HG03060 (cell line): ENCODE results near the gene TRAPPC2.

Experiments used
- ATAC-seq: cut with Tn5 transposase; IDR thresholded peaks from one replicate; pipeline ENCODE4 v1.9.1; 2021; ENCODE audit warnings: low read depth, moderate number of reproducible peaks; ENCODE audit not compliant: unreplicated experiment

The TRAPPC2 gene

DNA sequence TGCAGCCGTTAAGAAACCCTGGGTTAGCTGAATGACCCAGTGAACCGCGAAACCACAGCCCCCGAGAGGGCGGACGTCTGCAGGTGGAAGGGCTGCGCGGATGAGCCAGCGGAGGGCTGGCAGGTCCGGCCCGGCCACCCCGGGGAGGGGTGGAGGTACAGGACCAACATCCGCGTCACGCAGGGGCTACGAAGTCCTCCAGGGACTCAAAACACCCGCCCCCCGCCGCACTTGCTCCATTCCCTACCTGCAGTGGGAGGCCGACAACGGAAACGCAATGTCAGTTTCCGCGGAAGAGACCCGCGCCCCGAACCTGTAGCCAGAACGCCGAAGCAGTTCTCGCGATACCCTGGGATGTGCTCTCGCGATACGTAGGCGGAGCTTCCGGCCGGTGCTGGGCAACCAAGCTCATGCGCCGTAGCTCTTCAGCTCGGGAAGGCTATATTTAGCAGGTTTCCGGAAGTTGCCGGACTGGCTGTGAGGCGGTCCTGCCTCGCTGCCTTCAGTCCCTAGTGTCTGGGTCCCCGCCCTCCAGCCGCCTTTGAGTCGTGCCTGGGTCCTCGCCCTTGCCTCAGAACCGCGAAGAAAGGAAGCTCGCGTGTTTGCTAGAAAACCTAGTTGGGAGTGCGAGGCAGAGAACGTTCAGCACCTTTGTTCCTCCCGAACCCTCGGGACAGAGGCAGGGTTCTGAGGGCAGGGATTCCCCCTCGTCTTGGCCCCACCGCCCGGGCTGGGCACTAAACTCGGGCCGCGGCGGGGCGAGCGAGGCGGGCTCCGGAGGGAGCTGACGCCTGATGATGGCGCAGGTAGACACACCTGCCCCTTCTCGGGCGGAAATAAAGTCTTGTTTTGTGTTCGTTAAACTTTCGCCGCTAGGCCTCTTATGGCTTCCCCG is at the start of gene TRAPPC2, which contains the start of gene OFD1:
Gene TRAPPC2 (minus strand): TSS at position 343 of the 895 bp plus-strand sequence. CDS start 14,657 bp downstream, outside the sequence.
Gene OFD1 (plus strand): TSS at position 471 of the 895 bp plus-strand sequence. CDS start 324 bp downstream, at position 795.
- peak; percentile 85 for ATAC-seq

DNA sequence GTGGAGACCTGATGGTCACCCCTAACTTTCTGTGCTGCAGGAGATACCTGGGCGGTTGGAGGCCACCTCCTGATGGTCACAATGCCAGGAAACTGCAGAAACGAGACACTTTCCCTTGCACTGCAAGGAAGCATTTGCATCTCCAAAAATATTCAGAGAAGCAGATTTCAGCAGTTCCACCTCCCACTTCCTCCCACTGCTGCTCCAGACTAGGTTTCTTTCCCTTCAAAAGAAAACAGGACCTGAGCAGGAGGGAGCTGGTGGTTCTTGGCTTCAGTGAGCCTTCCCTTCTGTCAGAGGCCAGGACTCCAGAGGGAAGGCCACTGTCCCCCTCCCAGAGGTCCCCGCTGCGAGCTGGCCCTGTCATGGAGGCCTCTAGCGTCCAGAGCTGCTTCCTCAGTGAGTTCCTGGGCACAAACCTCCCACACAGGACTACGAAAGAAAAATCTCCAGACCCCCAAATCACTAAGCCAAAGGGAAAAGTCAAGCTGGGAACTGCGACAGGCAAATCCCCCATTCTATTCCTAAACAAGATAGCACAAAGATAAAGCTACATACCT is 46.5 kb upstream of the TRAPPC2 start:
- ATAC-seq: no peak

DNA sequence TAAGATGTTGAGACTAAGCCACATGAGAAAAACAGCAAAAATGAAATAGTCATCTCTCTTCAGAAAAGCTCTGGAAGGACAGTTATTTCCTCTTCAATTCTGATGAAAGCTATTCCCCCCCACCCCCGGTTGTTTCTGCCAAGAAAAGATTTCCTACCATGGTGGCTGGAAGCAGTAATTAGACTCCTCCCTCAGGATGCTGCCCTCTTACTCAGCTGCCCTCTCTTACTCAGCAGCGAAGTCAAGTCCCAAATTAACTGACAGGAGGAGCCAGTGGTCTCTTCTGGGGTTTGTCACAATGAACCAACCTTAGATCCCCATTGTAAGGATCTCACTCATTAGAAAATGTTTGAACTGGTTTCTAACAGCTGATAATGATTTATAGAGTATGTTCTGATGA is 44.5 kb upstream of the TRAPPC2 start:
- ATAC-seq: no peak

DNA sequence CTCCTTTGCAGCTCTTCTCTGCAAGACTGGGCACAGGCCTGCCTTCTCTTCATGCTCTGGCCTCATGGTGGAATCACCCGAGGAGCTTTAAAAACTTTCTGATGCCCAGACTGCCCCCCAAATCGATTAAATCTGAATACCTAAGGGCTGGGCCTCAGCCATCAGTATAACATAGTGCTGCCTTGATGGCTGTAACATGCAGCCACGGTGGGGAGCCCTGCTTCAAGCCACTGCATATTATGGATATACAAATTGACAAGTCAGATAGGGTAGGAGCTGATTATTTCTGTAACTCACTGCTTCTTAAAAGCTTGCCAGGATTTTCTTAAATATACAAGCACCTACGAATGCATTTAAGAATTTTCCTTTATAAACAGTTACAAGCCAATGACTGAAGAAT is 42.0 kb upstream of the TRAPPC2 start:
- no peak for ATAC-seq

DNA sequence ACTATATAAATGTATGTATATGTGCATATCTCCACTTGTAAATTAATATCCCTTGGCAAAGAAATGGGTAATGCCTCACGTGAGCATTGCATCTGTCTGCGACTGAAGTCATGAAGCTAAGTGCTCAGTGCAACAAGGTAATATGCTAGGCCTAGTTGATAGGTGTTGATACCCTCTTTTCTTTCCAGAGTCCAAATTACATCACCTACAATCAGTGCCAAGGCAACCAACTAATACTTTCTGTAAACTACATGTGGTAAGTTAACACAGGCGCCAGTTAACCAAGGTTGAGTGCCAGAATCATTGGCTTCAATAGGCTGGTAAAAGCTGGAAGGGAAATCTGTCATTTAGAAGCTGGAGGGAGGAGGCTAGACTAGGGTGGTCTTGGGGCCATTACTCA is 41.4 kb upstream of the TRAPPC2 start:
- ATAC-seq: no peak

DNA sequence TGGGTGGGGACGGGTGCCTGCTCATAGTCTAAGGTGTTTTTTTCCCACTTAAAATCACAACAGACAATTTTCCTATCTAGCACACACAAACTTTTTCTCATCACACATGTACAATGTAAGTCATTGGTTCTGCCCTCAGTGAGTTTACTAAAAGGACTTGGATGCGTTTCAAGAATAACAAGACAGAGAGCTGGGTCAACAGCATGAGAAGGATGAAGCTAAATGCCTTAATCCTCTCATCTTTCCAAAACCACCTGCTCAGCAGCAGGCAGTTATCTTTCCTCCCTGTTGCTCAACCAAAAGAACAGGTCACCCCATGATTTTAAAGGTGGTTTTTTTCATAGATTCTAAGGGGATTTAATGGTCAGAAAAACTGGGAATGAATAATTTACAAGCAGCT is 40.3 kb upstream of the TRAPPC2 start:
- ATAC-seq: no peak

DNA sequence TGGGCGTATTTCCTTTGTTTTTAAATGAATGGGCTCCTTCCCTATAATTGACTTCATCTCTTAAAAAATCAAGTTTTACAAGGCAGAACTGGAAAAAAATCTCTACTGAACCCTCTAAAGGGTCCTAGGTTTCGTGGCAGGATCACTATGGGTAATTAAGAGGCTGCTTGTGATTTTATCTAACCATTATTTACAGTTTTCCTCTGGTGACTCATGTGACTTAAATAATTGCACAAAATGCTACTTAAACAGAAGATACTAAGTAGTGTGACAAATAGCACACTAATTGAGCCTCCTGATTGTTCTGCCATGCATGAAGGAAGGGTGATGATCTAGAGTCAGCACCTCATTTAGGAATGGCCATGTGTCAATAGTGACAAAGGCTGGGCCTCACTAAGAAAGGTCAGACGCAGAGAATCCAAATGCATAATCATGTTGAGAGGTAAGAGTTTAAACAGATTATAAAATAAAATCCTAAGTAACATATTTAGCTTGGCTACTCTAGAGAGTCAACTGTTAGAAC is 35.7 kb upstream of the TRAPPC2 start:
- no peak for ATAC-seq

DNA sequence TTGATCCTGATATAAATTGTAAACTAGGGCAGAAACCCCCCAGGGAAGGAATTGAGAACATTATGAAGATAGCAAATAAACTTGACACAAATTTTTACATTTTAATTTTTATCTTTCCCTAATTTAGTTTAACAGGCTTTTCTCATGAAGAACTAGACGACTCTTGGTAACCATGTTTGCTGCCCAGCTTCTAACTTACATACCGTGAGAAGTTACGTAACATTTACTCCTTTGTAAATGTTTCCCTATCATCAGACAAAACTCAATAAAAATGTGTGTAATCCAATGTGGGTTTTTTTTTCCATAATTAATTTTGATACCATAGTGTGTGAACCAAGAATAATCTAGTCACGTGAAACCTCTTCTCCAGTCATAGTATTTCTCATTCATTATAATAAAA is 34.5 kb upstream of the TRAPPC2 start:
- no peak for ATAC-seq

DNA sequence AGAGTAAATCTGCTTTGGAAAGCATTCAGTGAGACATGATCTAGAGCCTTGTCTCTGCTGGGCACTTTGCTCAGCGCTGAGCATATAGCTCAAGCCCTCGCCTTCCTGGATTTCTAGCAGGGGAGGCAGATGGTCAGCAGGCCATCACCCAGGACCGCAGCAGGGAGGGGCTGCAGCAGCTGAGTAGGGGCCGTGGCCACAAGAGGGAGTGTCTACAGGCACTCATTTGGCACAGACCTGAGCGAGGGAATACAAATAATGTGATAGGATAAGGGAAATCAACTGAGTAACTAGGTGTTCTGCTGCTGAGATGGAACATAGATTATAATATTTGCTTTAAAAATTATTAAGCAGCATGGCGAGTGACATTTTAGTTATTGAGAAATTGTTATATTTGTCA is 30.3 kb upstream of the TRAPPC2 start:
- no peak for ATAC-seq

DNA sequence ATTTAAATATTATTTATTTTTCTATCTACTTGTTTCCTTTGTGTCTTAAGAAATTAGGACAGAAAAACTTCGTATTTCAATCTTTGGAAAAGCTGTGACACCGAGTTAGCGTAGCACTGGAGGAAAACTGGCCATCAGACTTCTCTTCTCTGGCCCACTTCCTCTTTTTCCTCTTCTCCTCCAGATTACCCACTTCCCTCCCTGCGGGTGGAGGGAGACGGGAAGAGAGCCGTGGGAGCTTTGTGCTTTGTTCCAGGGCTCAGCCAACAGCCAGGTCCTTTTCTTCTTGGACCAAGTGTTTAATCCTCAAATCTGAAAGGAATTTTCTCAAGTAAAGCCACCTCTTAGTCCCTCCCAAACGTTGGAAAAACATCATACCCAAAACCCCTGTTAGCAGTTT is 29.9 kb upstream of the TRAPPC2 start:
- no peak for ATAC-seq

DNA sequence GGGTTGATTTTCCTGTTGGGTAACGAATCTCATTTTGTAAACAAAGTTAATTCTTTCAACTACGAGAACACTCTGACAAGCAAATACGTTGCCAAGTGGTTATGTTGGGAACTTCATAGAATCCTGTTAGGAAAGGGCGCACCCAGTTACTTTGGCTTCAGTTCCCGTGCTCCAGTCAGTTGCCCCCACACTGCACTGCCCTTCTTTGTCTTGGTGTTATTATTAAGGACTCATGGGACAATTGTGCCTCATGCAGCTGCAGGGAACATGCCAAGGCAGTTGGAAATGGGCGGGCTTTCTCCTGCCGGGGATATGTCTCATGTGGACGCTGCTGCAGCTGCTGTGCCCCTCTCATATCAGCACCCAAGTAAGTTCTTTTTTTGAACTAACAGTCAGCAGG is 29.1 kb upstream of the TRAPPC2 start:
- ATAC-seq: no peak

DNA sequence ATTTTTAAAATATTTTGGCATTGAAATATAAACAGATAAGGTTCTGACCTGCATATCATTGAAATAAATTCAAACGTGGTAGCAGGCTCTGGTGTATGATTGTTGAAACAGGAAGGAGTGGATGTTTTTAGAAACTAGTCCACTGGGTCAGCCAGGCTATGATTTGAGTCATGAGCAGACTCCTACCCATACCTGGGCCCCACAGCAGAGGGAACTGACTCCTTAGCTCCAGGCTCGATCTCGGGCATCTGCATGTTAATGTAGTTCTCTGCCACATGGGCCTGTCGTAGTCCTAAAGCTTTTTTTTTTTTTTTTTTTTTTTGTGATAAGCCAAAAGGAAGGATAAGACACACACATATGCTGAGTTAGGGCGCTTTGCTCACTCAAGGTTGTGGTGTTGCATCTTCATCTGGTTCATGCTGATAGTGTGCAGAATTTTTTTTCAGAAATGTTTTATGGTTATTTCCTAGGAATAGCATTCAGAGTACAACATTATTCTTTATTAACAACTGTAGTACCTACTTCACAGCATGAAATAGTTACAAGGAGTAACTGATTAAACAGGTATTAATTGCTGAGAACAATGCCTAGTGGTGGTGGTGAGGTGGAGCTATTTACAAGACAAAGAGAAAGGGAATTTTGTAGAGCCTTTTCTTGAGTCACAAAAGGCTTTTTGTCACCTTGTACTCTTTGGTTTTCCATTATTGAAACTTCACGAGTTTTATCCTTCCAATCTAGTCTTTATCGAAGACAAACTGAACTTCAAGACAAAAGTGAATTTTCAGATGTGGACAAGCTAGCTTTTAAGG is 27.4 kb upstream of the TRAPPC2 start:
- ATAC-seq: no peak

DNA sequence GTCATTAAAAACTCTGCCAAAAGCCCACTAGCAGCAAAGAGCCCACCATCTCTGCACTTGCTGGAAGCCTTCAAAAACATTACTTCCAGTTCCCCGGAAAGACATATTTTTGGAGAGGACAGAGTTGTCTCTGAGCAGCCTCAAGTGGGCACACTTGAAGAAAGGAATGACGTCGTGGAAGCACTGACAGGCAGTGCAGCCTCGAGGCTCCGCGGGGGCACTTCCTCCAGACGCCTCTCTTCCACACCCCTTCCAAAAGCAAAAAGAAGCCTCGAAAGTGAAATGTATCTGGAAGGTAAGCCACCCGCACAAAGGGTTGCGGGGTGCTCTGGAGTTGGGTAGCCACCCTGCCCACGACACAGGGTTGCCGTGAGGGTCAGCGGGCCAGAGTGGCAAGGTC is 26.0 kb upstream of the TRAPPC2 start:
- no peak for ATAC-seq

DNA sequence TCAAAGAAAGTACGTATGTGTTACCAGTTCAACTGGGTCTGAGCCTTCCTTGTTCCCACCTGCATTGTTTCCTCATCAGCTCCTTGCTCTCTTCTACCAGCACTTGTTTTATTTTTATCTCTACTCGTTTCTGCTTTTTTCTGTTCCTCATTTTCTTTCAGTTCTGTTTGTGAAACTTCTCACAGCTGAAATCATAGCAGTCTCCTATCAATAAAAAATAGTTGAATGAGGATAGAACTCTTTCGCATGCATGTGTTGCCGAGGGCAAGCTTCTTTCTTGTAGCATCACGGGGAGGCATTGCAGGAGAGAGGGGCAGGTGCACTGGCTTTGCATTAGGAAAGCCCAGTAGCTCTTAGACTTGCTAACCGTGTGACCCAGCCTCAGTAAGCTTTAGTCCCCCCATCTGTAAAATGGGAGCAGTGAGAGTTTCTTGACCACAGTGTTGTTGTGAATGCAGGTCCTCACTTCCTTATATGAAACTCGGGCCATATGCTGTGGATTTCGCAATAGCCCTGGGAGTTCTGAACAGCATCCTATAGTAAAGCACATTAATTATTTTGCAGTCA is 24.8 kb upstream of the TRAPPC2 start:
- ATAC-seq: peak; percentile 47

DNA sequence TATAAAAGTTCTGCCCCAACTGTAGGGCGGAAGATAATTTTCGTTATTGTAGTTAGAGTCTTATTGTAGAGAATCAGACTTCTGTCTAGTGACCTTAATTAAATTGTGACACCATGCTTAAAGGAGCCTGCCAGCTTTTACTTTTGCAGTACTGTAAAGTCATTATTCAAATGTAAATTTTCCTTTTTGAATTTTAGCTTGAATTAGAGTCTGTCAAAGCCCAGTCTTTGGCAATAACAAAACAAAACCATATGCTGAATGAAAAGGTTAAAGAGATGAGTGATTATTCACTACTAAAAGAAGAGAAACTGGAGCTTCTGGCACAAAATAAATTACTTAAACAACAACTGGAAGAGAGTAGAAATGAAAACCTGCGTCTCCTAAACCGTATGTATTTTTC is 22.0 kb upstream of the TRAPPC2 start:
- ATAC-seq: no peak

DNA sequence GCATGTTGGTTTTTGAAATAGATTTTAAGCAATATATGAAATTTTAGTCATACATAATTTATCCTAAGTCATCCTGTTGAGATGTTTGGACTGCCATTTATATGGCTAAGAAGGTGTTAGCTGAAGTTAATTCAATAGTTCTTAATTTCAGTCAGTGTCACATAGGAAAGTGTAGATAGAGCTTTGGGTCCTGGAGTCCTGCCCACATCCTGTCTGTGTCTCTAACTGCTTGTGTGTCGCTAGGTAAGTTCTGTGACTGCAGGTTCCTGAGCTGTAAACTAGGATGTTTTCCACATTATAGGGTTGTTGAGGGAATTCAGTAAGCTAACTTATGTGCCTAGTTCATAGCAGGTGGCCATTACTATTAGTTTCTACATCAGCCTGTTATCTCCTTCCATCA is 20.8 kb upstream of the TRAPPC2 start:
- ATAC-seq: no peak

DNA sequence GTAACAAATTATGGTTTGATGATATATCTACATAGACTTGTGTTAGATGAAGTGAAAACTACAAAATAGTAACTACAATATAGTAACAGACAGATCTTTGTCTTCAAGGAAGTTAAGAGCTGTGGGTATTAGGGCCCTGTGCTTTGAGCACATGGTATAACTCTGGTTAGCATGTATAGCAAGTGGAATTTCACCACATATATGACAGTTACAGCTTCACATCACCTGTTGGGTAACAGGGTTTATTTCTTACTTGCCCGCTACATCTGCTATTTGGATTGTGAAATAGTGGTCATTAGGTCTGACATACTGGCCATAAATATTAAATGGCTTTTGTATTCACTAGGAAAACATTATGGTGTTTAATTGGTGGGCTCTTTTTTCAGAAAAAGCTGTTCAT is 20.3 kb upstream of the TRAPPC2 start:
- ATAC-seq: no peak

DNA sequence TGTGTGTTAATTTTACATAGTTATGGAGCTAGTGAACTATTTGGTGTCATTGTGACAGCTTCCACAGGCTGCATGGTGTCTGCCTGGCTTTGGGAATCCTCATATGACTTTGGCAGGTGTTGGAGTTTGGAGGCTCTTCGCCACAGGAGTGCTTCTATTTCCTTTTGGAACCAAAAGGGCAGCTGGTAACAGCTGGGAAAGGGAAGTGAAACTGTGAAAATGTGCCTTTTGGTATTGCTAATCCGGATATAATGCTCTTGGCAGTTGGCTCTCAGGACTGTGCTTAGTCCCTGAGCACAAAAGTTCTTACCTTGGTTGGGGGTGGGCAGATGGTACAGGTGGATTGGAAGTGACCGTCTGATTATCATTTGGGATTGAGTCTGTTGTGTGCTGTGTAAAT is 18.2 kb upstream of the TRAPPC2 start:
- ATAC-seq: peak; percentile 47

DNA sequence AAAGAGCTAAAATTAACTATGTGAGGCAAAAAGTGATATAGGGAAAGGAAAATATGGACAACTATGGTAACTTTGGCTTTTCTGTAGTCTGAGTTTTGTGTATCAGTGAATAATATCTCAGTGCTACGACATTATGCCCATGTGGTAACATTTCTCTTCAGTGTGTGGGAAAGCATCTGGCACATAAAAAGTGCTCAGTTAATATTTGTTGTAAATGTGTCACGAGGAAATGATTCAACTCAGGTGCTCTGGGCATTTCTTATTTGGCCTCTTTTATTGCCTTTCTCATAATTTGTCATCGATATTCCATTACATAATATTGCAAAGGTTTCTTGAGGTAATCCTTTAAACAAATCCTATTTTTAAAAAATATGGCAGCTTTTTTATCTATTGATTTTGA is 17.7 kb upstream of the TRAPPC2 start:
- no peak for ATAC-seq

DNA sequence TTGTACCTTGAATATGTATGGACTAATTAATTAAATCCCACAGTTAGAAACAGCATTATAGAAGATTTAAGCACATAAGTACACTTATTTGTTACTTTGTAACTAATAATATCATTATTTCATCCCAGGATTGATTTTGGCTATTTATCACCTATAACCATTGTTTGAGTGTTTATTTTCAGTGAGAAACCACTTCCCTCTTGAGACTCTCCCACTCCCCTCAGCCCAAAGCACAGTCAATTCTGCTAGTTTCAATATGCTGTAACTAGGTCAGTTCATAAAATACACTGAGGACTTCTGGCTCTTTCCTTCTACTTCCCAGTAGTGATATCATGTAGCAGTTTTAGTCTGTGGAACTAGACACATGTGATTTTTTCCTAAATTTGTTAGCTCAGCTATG is 16.4 kb upstream of the TRAPPC2 start:
- no peak for ATAC-seq

DNA sequence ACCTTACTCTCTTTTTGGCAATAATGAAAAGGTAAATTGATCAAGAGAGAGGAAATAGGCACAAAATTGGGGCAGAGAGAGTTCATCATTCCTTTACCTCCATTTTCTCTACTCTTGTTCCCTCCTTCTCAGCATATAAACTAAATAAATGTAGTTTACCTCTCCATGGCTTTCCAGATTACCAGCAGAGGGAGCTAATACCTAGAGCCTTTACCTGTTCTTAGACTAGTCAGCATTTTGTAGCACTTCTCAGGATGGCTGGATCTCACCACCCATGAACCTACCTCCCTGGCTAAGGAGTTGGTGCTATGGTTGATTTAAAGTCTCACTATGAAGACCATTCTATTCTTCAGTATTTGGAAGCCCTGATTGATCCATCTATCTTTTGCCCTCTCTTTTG is 15.8 kb upstream of the TRAPPC2 start:
- ATAC-seq: no peak
